Left ventricle myocardium inferior (tissue), 1 donor: Measurements from ENCODE around the gene ATP5ME. TPM values are rescaled to one million over a fixed set of nuclear protein-coding genes. Genes with fewer than 3 reads are reported as not detected.

Experiments
- DNase-seq: peaks from one replicate; pipeline ENCODE4 v3.0.0-alpha.2; 2020
- H3K27ac ChIP-seq: fragments of 200-600 bp; replicated peaks from 2 replicates; pipeline ENCODE4 v1.8.0; 2021
- H3K27me3 ChIP-seq: fragments of 200-600 bp; 2 replicates; pipeline ENCODE4 v1.8.0; 2021; ENCODE audit warnings: low read depth
- H3K36me3 ChIP-seq: fragments of 200-600 bp; 2 replicates; pipeline ENCODE4 v1.8.0; 2021
- H3K4me1 ChIP-seq: fragments of 200-600 bp; 2 replicates; pipeline ENCODE4 v1.8.0; 2021
- H3K4me3 ChIP-seq: fragments of 200-600 bp; 2 replicates; pipeline ENCODE4 v1.8.0; 2021; ENCODE audit warnings: mild to moderate bottlenecking, moderate library complexity
- H3K9me3 ChIP-seq: fragments of 200-600 bp; replicated peaks from 2 replicates; pipeline ENCODE4 v1.8.0; 2021
- intact Hi-C: fragments of 100-400 bp; cut with micrococcal nuclease; formaldehyde crosslinking; loops from one replicate; pipeline ENCODE4 v1.11.0; 2022
- total RNA-seq: library from RNA; stranded (reverse); fragmentation: NEBNext Ultra II Directional; extraction: Animal tissue kit (Norgen Biotek cat#: 25700); gene quantifications from one replicate; pipeline ENCODE4 v1.2.1, GENCODE V29; 2021
- TF ChIP-seq, protein P1 (sequence below): fragments of 200-600 bp; IDR thresholded peaks from 2 replicates; pipeline ENCODE4 v1.8.0; 2021; ENCODE audit warnings: antibody characterized with exemption, mild to moderate bottlenecking, borderline replicate concordance
- donor health status: DM: no; HTN: yes; CAD: no; lungs with severe emphysema.

The ATP5ME gene
- total RNA-seq, 1 donor from 2014 or later: 914 TPM

DNA sequence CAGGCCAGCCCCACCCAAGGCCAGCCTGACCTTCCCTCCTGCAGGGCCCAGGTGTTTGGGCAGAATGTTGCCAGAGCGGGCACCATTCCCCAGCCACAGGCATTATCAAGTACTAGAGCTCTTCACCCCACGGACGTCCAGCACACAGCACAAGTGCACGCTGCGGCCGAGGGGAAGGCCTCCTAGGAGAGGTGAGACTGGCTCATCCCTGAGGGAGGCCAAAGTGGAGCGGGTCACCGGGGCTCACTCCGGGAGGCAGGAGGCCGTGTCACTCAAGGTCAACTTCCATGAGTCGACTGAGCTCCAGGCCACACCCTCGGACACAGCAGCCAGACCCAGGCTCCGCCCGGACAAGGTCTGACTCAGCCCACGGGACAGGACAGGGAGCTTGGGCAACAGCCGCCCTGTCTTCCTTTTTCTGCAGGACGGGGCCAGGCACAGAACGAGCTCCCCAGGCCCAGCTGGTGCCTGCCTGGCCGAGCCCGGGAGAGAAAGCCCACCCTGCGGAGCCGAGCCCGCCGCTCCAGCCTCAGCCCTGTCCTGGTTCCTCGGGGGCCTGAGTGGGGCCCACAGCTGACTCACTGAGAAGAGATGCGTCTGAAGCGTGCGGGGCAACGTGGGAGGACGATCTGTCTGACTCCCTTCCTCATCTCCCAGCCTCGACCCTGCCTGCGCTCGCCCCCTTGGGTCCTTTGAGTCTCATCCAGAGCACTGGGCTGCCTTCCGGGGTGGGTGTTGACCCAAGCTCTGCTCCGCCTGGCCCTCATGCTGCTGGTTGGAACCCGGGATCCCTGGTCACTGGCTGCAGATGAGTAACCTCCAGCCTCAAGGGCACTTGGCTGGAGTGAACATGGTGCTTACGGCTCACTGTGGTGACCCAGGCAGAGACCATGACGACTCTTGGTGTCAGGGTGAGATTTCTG, 13.2 kb upstream of the ATP5ME start:
- Histone ChIP-seq H3K27ac (peak overlapping the region; percentile 87), H3K4me1 (peaks cover 54% of the 10 kb centered on the region), H3K9me3 (no peaks in the 10 kb centered on the region), H3K36me3 (no peaks in the 10 kb centered on the region), H3K4me3 (peak overlapping the region; percentile 74), H3K27me3 (no peaks in the 10 kb centered on the region)
- intact Hi-C loops: no loop called here
- DNase-seq: peak; percentile 92
- TF ChIP-seq, protein P1, sequence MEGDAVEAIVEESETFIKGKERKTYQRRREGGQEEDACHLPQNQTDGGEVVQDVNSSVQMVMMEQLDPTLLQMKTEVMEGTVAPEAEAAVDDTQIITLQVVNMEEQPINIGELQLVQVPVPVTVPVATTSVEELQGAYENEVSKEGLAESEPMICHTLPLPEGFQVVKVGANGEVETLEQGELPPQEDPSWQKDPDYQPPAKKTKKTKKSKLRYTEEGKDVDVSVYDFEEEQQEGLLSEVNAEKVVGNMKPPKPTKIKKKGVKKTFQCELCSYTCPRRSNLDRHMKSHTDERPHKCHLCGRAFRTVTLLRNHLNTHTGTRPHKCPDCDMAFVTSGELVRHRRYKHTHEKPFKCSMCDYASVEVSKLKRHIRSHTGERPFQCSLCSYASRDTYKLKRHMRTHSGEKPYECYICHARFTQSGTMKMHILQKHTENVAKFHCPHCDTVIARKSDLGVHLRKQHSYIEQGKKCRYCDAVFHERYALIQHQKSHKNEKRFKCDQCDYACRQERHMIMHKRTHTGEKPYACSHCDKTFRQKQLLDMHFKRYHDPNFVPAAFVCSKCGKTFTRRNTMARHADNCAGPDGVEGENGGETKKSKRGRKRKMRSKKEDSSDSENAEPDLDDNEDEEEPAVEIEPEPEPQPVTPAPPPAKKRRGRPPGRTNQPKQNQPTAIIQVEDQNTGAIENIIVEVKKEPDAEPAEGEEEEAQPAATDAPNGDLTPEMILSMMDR: no peak

DNA sequence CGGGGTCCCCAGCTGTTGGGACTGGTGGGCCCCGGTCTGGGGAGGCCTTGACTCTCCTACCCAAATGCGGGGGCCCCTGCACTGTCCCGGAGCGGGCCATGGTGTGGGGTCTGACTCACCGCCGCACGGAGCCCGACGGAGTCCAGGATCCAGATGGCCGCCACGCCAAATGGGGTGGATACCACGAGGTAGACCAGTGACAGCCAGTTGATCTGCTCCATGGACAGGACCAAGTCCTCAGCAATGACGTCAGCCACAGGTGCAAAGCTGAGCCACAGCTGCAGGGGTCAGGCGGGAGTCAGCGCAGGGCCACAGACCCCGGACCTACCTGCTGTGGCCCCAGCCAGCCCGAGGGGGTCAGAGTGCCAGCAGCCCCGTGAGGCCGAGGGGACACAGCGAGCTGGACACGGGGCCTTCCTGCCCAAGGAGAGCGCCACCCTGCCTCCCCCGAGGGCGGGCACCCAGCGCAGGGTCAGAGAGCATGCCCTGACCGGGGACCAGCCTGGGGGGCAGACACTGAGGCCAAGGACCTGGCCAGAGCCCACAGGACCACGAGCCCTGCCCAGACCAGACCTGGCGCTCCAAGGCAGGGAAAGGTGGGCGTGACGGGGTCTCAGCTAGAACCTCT, 12.5 kb upstream of the ATP5ME start:
- peak overlapping the region; percentile 74 for H3K4me3 ChIP-seq
- no peaks in the 10 kb centered on the region for H3K9me3 ChIP-seq
- intact Hi-C loops: no loop called here
- H3K27me3 ChIP-seq: no peaks in the 10 kb centered on the region
- TF ChIP-seq, protein P1: no peak
- peak overlapping the region; percentile 87 for H3K27ac ChIP-seq
- H3K4me1 ChIP-seq: peaks cover 54% of the 10 kb centered on the region
- DNase-seq: no peak
- no peaks in the 10 kb centered on the region for H3K36me3 ChIP-seq

DNA sequence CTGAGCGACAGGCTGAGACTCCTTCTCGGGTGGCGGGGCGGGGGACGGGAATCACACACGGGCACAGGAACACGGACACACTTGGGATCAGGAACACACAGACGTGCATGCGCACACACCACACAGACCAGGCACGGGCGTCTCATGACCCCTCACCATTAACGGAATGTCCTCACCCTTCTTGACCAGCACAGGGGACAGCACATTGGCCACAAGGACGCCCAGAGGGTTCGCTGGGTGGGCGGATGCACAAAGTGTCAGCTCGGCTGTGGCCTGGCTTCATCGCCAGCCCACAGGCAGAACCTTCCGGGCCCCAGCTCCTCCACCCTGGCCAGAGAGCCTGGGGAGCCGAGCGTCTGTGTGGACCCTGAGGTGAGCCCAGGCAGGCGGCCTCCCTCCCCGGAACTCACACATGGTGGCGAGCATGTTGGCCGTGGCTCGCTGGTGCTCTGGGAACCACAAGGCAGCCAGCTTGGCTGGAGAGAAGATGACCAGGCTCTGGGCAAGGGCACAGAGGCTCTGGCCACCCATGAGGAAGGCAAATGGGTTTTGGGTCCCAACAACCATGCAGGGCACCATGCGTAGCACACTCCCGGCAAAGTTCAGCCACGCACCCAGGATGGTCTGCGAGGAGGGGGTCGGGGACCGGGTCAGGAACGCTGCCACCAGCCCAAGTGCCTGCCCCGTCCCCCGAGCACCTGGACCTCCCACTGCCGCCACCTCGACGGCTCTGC, 11.8 kb upstream of the ATP5ME start:
- no peaks in the 10 kb centered on the region for H3K36me3 ChIP-seq
- no peaks in the 10 kb centered on the region for H3K9me3 ChIP-seq
- no peak overlapping the region for H3K27ac ChIP-seq
- H3K4me1 ChIP-seq: peaks cover 59% of the 10 kb centered on the region
- intact Hi-C loops: no loop called here
- TF ChIP-seq, protein P1: no peak
- no peaks in the 10 kb centered on the region for H3K27me3 ChIP-seq
- H3K4me3 ChIP-seq: no peak overlapping the region
- DNase-seq: no peak

DNA sequence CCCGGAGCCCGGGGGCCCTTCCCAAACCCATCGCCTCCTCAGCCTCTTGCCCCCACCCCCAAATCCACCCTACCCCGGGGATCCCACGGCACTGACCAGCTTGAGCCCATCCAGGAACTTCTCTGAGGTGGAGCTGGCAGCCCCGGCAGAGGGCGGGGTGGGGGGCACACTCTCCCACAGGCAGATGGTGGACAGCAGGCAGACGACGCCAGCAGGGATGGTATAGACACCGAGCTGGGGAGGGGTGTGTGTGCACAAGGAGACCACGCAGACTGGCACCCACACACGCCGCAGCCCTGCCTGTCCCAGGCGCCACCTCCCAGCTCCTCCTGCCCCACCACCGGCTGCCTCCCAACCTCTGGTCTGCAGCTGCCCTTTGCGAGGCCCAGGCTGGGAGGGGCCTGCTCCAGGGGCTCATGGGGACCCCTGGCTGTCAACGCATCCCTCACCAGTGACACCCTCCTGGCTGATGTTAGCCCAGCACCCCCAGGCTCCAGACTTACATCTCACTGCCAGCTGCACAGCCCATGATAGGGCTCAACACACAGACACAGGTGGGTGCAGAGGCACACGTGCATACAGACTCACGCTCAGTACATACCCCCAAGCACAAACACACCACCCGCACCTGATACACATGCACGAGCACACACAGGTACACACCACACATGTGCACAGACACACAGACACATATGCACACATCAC, 10.7 kb upstream of the ATP5ME start:
- TF ChIP-seq, protein P1: no peak
- Histone ChIP-seq H3K27ac (no peak overlapping the region), H3K4me3 (no peak overlapping the region), H3K27me3 (no peaks in the 10 kb centered on the region), H3K9me3 (no peaks in the 10 kb centered on the region), H3K4me1 (peaks cover 63% of the 10 kb centered on the region), H3K36me3 (no peaks in the 10 kb centered on the region)
- intact Hi-C loops: no loop called here
- DNase-seq: no peak
